Keratinocyte (primary cell): ENCODE data around the gene ARL4C. TPM values are rescaled to one million over a fixed set of nuclear protein-coding genes. Genes with fewer than 3 reads are reported as not detected.
A peak's percentile ranks its signal among the peaks of the same experiment; 100 is the strongest.

Experiments
- DNase-seq: peaks from one replicate; pipeline ENCODE4 v3.0.0-alpha.2; 2011; ENCODE audit warnings: low read depth, missing footprints, low spot score
- FAIRE-seq: peaks from 2 replicates; lab custom pipeline; 2011; peaks lifted over from hg19 to GRCh38; lab: Jason Lieb, UNC
- H2AFZ ChIP-seq: 2 replicates; pipeline ENCODE4 v1.6.0; 2012; ENCODE audit warnings: low read length, control low read depth, inconsistent platforms; ENCODE audit not compliant: control insufficient read depth
- H3K27ac ChIP-seq: 2 replicates; pipeline ENCODE4 v1.5.1; 2011; ENCODE audit warnings: low read length; ENCODE audit not compliant: control insufficient read depth, insufficient read depth
- H3K27me3 ChIP-seq: 3 replicates; pipeline ENCODE4 v1.6.0; 2011; ENCODE audit warnings: low read length; ENCODE audit not compliant: control insufficient read depth, insufficient read depth; ENCODE audit errors: extremely low read depth
- H3K36me3 ChIP-seq, 2 experiments: 2 replicates in 1 of 2; 3 replicates in 1 of 2; pipeline ENCODE4 v1.5.1; 2011; ENCODE audit warnings: low read length in 2 of 2, mild to moderate bottlenecking in 1 of 2; ENCODE audit not compliant: control insufficient read depth in 2 of 2, insufficient read depth in 2 of 2; ENCODE audit errors: extremely low read depth in 1 of 2
- H3K4me1 ChIP-seq: 3 replicates; pipeline ENCODE4 v1.5.1; 2011; ENCODE audit warnings: low read length; ENCODE audit not compliant: control insufficient read depth, insufficient read depth; ENCODE audit errors: extremely low read depth
- H3K4me2 ChIP-seq: 3 replicates; pipeline ENCODE4 v1.6.0; 2011; ENCODE audit warnings: low read depth, low read length; ENCODE audit not compliant: control insufficient read depth, insufficient read depth; ENCODE audit errors: extremely low read depth
- H3K4me3 ChIP-seq, 3 experiments: fragments of 200-600 bp in 1 of 3; sonication (generic) in 1 of 3; 2 replicates in 2 of 3; 3 replicates in 1 of 3; pipeline ENCODE4 v1.5.1; 2011 to 2016; ENCODE audit warnings: low read length in 3 of 3, mild to moderate bottlenecking in 3 of 3, control low read depth in 2 of 3, inconsistent platforms in 1 of 3, low read depth in 1 of 3, mixed read lengths in 1 of 3, mixed run types in 1 of 3, moderate library complexity in 1 of 3; ENCODE audit not compliant: control insufficient read depth in 2 of 3, insufficient read depth in 2 of 3; ENCODE audit errors: extremely low read depth in 1 of 3
- H3K79me2 ChIP-seq: 2 replicates; pipeline ENCODE4 v1.6.0; 2012; ENCODE audit warnings: low read length; ENCODE audit not compliant: control insufficient read depth, insufficient read depth
- H3K9ac ChIP-seq: 3 replicates; pipeline ENCODE4 v1.6.0; 2011; ENCODE audit warnings: low read length; ENCODE audit not compliant: control insufficient read depth, insufficient read depth; ENCODE audit errors: extremely low read depth
- H3K9me1 ChIP-seq: 3 replicates; pipeline ENCODE4 v1.6.0; 2011; ENCODE audit warnings: low read length; ENCODE audit not compliant: control insufficient read depth, insufficient read depth; ENCODE audit errors: extremely low read depth
- H3K9me3 ChIP-seq: 2 replicates; pipeline ENCODE4 v1.5.1; 2012; ENCODE audit warnings: low read depth, low read length; ENCODE audit not compliant: control insufficient read depth
- H4K20me1 ChIP-seq: 3 replicates; pipeline ENCODE4 v1.6.0; 2011; ENCODE audit warnings: low read length; ENCODE audit not compliant: control insufficient read depth, insufficient read depth; ENCODE audit errors: extremely low read depth
- EZH2 ChIP-seq: IDR thresholded peaks from one replicate; pipeline ENCODE4 v1.6.1; 2012; ENCODE audit warnings: inconsistent platforms, mild to moderate bottlenecking, low read length, moderate library complexity
- dilution Hi-C: fragments of 300-500 bp; cut with MboI; formaldehyde crosslinking; loops from one replicate; pipeline ENCODE4 v1.7.0; 2020; ENCODE audit warnings: low sequenced_read_pairs; ENCODE audit not compliant: extremely low pct_ligation_motif_present
- polyA plus RNA-seq, 5 experiments: library from polyadenylated mRNA; depleted of rRNA in 3 of 5; stranded (reverse) in 3 of 5; stranded (forward) in 1 of 5; unstranded in 1 of 5; fragments of >200 nt; gene quantifications; 1 replicate in 1 of 5; 2 replicates in 3 of 5; 3 replicates in 1 of 5; pipeline versions ENCODE4 v1.2.1 to v1.2.3, GENCODE V29; 2011 to 2012; ENCODE audit warnings: missing spikeins in 2 of 5, low read depth in 1 of 5, low replicate concordance in 1 of 5
- TF ChIP-seq, protein P1 (sequence below), 3 experiments: IDR thresholded peaks in 1 of 3; conservative IDR thresholded peaks in 1 of 3; optimal IDR thresholded peaks in 1 of 3; 2 replicates in 2 of 3; 3 replicates in 1 of 3; pipeline versions ENCODE3 to v1.5.1; 2011; ENCODE audit warnings: low read length in 3 of 3, mild to moderate bottlenecking in 3 of 3, moderate library complexity in 2 of 3, control low read depth in 1 of 3, inconsistent platforms in 1 of 3; ENCODE audit not compliant: insufficient read depth in 2 of 3; ENCODE audit errors: extremely low read depth in 1 of 3

The ARL4C gene
- polyA plus RNA-seq, 1 donor (not counting 4 experiments of a cell fraction or from before 2014, with no cell fraction given): 79.5 TPM

DNA sequence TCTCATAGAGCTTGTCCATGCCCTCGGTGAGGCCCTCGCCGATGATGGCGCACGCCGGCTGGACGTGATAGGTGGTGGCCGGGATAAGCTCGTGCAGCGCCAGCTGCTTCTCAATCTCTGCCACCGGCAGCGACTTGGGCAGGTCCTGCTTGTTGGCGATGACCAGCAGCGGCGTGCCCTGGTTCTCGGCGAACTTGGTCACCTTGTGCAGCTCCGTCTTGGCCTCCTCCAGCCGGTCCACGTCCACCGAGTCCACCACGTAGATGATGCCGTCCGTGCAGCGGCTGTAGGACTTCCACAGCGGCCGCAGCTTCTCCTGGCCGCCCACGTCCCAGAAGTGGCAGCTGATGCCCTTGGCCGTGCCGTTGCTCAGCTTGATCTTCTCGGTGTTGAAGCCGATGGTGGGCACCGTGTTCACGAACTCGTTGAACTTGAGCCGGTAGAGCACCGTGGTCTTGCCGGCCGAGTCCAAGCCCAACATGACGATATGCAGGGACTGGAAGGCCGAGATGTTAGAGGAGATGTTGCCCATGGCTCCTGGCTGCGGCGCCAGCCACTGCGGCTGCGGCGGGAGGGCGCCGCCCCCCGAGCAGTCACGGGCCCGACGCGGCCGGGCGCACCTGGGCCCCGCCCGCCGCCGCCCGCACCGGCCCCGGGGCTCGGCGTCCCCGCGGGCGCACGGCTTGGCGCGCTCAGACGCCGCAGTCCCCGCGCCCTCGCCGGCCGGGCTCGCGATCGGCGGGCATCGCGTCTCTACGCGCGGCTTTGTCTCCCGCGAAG is 636 bp downstream of the ARL4C start:
- peaks cover 21% of the 10 kb centered on the region for H3K4me1 ChIP-seq
- no peaks in the 10 kb centered on the region for H3K27me3 ChIP-seq
- H4K20me1 ChIP-seq: peaks cover 11% of the 10 kb centered on the region
- H3K4me2 ChIP-seq: peak overlapping the region; percentile 91
- peak overlapping the region; percentile 94 for H3K27ac ChIP-seq
- TF ChIP-seq, protein P1, sequence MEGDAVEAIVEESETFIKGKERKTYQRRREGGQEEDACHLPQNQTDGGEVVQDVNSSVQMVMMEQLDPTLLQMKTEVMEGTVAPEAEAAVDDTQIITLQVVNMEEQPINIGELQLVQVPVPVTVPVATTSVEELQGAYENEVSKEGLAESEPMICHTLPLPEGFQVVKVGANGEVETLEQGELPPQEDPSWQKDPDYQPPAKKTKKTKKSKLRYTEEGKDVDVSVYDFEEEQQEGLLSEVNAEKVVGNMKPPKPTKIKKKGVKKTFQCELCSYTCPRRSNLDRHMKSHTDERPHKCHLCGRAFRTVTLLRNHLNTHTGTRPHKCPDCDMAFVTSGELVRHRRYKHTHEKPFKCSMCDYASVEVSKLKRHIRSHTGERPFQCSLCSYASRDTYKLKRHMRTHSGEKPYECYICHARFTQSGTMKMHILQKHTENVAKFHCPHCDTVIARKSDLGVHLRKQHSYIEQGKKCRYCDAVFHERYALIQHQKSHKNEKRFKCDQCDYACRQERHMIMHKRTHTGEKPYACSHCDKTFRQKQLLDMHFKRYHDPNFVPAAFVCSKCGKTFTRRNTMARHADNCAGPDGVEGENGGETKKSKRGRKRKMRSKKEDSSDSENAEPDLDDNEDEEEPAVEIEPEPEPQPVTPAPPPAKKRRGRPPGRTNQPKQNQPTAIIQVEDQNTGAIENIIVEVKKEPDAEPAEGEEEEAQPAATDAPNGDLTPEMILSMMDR (optimal IDR thresholded peaks at IDR 0.05 in 1 of 3, IDR thresholded peaks at IDR 0.05 in 1 of 3, conservative IDR thresholded peaks at IDR 0.05 in 1 of 3; ENCODE audit: extremely low read depth in 1 of 3, insufficient read depth in 2 of 3, low read length in 3 of 3): peak in 1 of 3 experiments; percentile 41
- no peak for TF ChIP-seq EZH2
- H2AFZ ChIP-seq: no peak overlapping the region
- H3K36me3 ChIP-seq: peaks cover 10 to 19% of the 10 kb centered on the region in 2 experiments
- peak overlapping the region; percentile 97 for H3K9ac ChIP-seq
- H3K4me3 ChIP-seq: peak overlapping the region; percentile 95 to 98 (median 97)
- no peaks in the 10 kb centered on the region for H3K9me1 ChIP-seq
- H3K9me3 ChIP-seq: no peaks in the 10 kb centered on the region
- dilution Hi-C loops: no loop called here
- peaks cover 52% of the 10 kb centered on the region for H3K79me2 ChIP-seq
- FAIRE-seq: no peak
- no peak for DNase-seq

DNA sequence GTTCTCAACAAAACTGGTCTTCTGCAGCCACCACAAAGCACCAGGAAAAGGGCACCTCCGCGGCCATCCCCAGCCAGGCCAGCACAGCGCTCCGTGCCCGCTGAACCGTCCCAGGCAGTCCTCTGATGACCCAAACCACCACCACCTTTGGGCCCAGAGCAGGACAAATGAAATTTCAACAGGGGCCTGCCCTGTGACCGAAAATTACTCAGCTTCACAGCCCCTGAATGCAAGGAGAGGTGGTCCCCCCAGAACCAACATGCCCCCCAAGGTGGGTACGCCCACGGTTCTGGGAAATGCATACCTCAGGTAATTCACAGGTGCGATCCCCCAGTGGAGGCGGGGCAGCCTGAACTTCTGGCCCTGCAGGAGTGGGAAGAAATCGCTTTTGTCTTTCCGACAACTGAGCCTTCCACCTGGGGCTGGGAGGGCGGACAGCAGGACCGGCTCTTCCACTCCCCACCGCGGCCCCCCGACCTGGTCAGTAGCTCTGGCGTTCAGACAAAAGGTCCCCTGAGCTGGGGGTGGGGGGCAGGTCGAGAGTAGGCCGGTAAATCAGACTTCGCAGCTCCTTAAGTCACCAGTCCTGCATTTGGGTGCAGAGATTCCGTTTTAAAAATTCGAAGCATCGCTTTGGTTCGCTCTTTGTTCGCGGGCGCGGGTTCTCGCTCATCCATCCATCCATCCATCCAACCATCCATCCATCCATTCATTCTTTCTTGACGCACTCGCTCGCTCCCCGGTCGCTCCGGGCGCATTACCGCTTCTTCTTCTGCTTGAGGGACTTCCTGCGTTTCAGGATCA is 1.4 kb downstream of the ARL4C start:
- H3K27me3 ChIP-seq: no peaks in the 10 kb centered on the region
- H3K9me3 ChIP-seq: no peaks in the 10 kb centered on the region
- FAIRE-seq (no peak), DNase-seq (no peak)
- peaks cover 22% of the 10 kb centered on the region for H3K4me1 ChIP-seq
- dilution Hi-C loops: no loop called here
- H3K4me2 ChIP-seq: peak overlapping the region; percentile 91
- H3K9ac ChIP-seq: peak overlapping the region; percentile 97
- H3K27ac ChIP-seq: peak overlapping the region; percentile 94
- peaks cover 10 to 20% of the 10 kb centered on the region in 2 experiments for H3K36me3 ChIP-seq
- peak overlapping the region; percentile 95 to 98 (median 97) for H3K4me3 ChIP-seq
- H2AFZ ChIP-seq: no peak overlapping the region
- no peaks in the 10 kb centered on the region for H3K9me1 ChIP-seq
- H4K20me1 ChIP-seq: peaks cover 11% of the 10 kb centered on the region
- H3K79me2 ChIP-seq: peaks cover 52% of the 10 kb centered on the region
- no peak for TF ChIP-seq EZH2
- TF ChIP-seq, protein P1 (optimal IDR thresholded peaks at IDR 0.05 in 1 of 3, IDR thresholded peaks at IDR 0.05 in 1 of 3, conservative IDR thresholded peaks at IDR 0.05 in 1 of 3; ENCODE audit: extremely low read depth in 1 of 3, insufficient read depth in 2 of 3, low read length in 3 of 3): no peak
